Liver (tissue), 3 donors: ENCODE measurements around the gene PCBP2.

ENCODE experiments used
- CTCF ChIP-seq: fragments of 150-350 bp; IDR thresholded peaks from 2 replicates; pipeline ENCODE4 v1.5.1; 2017; ENCODE audit warnings: improper control_type of control experiment, low read depth, low read length; ENCODE audit not compliant: missing input control
- EGR1 ChIP-seq, 2 donors: IDR thresholded peaks; 2 replicates each; pipeline ENCODE4 v1.6.1; 2016 to 2018; ENCODE audit warnings: antibody characterized with exemption in 2 of 2, low read depth in 2 of 2
- GABPA ChIP-seq, 2 donors: IDR thresholded peaks in 1 of 2; conservative IDR thresholded peaks in 1 of 2; 2 replicates each; pipeline ENCODE4 v1.6.1; 2016; ENCODE audit warnings: antibody characterized with exemption in 2 of 2, mild to moderate bottlenecking in 1 of 2, moderate library complexity in 1 of 2
- HNF4G ChIP-seq: IDR thresholded peaks from 2 replicates; pipeline ENCODE4 v1.6.1; 2016; ENCODE audit warnings: antibody characterized with exemption
- JUND ChIP-seq, 2 donors: IDR thresholded peaks; 2 replicates each; pipeline ENCODE4 v1.6.1; 2016; ENCODE audit warnings: antibody characterized with exemption in 2 of 2
- MAX ChIP-seq: IDR thresholded peaks from 2 replicates; pipeline ENCODE4 v1.6.1; 2016; ENCODE audit warnings: antibody characterized with exemption
- REST ChIP-seq: IDR thresholded peaks from 2 replicates; pipeline ENCODE4 v1.6.1; 2016; ENCODE audit warnings: antibody characterized with exemption, mild to moderate bottlenecking
- SP1 ChIP-seq: IDR thresholded peaks from 2 replicates; pipeline ENCODE4 v1.6.1; 2018; ENCODE audit warnings: antibody characterized with exemption, mild to moderate bottlenecking
- TAF1 ChIP-seq: conservative IDR thresholded peaks from 2 replicates; pipeline ENCODE4 v1.6.1; 2016; ENCODE audit warnings: antibody characterized with exemption, mild to moderate bottlenecking
- YY1 ChIP-seq: IDR thresholded peaks from 2 replicates; pipeline ENCODE4 v1.6.1; 2016; ENCODE audit warnings: antibody characterized with exemption, mild to moderate bottlenecking
- TF ChIP-seq, protein P1 (sequence below): IDR thresholded peaks from 2 replicates; pipeline ENCODE4 v1.6.1; 2016; ENCODE audit warnings: antibody characterized with exemption
- donor health status: healthy.
- donor health status: healthy.

DNA sequence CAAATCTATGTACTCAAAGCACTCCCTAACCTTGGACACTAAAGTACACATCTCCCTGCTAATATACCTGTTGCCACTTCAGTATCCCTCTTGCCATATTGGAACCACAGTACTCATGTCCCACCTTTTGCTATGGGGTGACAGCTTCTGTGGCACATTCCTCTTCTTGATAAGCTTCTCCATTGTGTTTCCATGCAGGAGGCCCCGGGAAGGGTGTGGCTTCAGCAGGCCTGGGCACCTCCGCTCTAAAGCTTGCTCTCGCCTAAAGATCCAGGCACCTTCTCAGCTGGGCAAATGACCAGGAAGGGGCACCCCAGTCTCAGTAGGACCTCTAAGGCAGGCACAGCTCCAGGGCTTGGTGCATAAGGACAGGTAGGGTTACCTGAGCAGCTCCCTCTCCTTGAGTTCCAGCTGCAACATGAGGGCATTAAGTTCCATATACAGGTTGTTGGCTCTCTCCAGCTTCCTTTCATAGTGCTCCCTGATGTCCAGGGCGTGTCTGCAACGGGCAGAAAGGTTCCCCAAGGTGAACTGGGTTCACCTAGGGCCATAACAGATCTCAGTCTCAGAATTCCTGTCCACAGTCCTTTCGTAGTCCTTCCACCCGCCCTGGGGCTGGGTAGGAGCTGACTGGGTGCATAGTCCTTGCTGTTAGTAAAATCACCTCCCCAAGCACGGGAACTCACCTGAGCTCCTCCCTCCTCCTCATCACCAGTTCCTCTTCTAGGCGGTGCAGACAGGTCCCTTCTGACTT is 31.5 kb downstream of the PCBP2 start:
- TF ChIP-seq CTCF, result no peak
- no peak for TF ChIP-seq REST
- TF ChIP-seq JUND (IDR thresholded peaks at IDR 0.05), result no peak
- TF ChIP-seq TAF1, result no peak
- TF ChIP-seq, protein P1, sequence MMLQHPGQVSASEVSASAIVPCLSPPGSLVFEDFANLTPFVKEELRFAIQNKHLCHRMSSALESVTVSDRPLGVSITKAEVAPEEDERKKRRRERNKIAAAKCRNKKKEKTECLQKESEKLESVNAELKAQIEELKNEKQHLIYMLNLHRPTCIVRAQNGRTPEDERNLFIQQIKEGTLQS, result no peak
- TF ChIP-seq EGR1 (IDR thresholded peaks at IDR 0.05; ENCODE audit: low read depth in 2 of 2), result no peak
- TF ChIP-seq HNF4G, result no peak
- TF ChIP-seq YY1, result no peak
- no peak for TF ChIP-seq MAX
- no peak for TF ChIP-seq SP1
- no peak for TF ChIP-seq GABPA (IDR thresholded peaks at IDR 0.05 in 1 of 2, conservative IDR thresholded peaks at IDR 0.05 in 1 of 2)
